CD14-positive monocyte (primary cell): Measurements from ENCODE around the gene TEAD1. TPM values are rescaled to one million over a fixed set of nuclear protein-coding genes. Genes with fewer than 3 reads are reported as not detected.

Experiments used
- DNase-seq, 3 donors: peaks; one replicate each; pipeline ENCODE4 v3.0.0-alpha.2; 2011 to 2022
- H2AFZ ChIP-seq: 2 replicates; pipeline ENCODE4 v1.6.0; 2012; ENCODE audit warnings: mild to moderate bottlenecking, low read depth, low read length, inconsistent platforms; ENCODE audit not compliant: insufficient read depth, poor library complexity, severe bottlenecking
- H3K27ac ChIP-seq, 2 donors: 1 replicate in 1 of 2; 2 replicates in 1 of 2; pipeline ENCODE4 v1.5.1; 2012 to 2013; ENCODE audit warnings: low read length in 2 of 2, control low read depth in 1 of 2, inconsistent platforms in 1 of 2, low read depth in 1 of 2, mild to moderate bottlenecking in 1 of 2
- H3K27me3 ChIP-seq, 2 donors: one replicate each; pipeline versions ENCODE4 v1.6.0 to v1.6.1; 2011 to 2013; ENCODE audit warnings: low read length in 2 of 2; ENCODE audit not compliant: control insufficient read depth in 2 of 2, insufficient read depth in 2 of 2
- H3K36me3 ChIP-seq, 2 donors: replicated peaks in 1 of 2; 1 replicate in 1 of 2; 2 replicates in 1 of 2; pipeline versions ENCODE4 v1.5.1 to v1.6.1; 2012 to 2013; ENCODE audit warnings: low read length in 2 of 2, control low read depth in 1 of 2, inconsistent platforms in 1 of 2, mild to moderate bottlenecking in 1 of 2; ENCODE audit not compliant: insufficient read depth in 2 of 2, control insufficient read depth in 1 of 2
- H3K4me1 ChIP-seq, 2 donors: 1 replicate in 1 of 2; 2 replicates in 1 of 2; pipeline versions ENCODE4 v1.5.1 to v1.6.1; 2012 to 2013; ENCODE audit warnings: low read length in 2 of 2, control low read depth in 1 of 2, inconsistent platforms in 1 of 2, mild to moderate bottlenecking in 1 of 2, moderate library complexity in 1 of 2; ENCODE audit not compliant: insufficient read depth in 2 of 2, control insufficient read depth in 1 of 2
- H3K4me2 ChIP-seq: replicated peaks from 2 replicates; pipeline ENCODE3; 2012; ENCODE audit warnings: low read length, moderate library complexity, mild to moderate bottlenecking; ENCODE audit not compliant: poor library complexity, severe bottlenecking; ENCODE audit errors: extremely low read depth
- H3K4me3 ChIP-seq, 3 experiments: fragments of 200-600 bp in 1 of 3; sonication (generic) in 1 of 3; replicated peaks in 1 of 3; 1 replicate in 2 of 3; 2 replicates in 1 of 3; pipeline ENCODE4 v1.5.1; 2011 to 2013; ENCODE audit warnings: low read length in 3 of 3, mild to moderate bottlenecking in 3 of 3, control low read depth in 2 of 3, low read depth in 2 of 3, inconsistent platforms in 1 of 3, moderate library complexity in 1 of 3
- H3K79me2 ChIP-seq: 2 replicates; pipeline ENCODE4 v1.6.0; 2012; ENCODE audit warnings: mild to moderate bottlenecking, control low read depth, inconsistent platforms, low read length, moderate library complexity; ENCODE audit not compliant: insufficient read depth
- H3K9ac ChIP-seq: 2 replicates; pipeline ENCODE4 v1.6.0; 2017; ENCODE audit warnings: low read length, mild to moderate bottlenecking; ENCODE audit not compliant: insufficient read depth, poor library complexity, severe bottlenecking
- H3K9me3 ChIP-seq, 2 donors: replicated peaks in 1 of 2; 1 replicate in 1 of 2; 2 replicates in 1 of 2; pipeline versions ENCODE4 v1.5.1 to v1.6.1; 2012 to 2013; ENCODE audit warnings: low read length in 2 of 2, control low read depth in 1 of 2; ENCODE audit not compliant: control insufficient read depth in 1 of 2, insufficient read depth in 1 of 2
- H4K20me1 ChIP-seq: 2 replicates; pipeline ENCODE4 v1.6.0; 2012; ENCODE audit warnings: mild to moderate bottlenecking, low read length, control low read depth, moderate library complexity; ENCODE audit not compliant: insufficient read depth
- H3K27ac Mint-ChIP-seq, 7 donors: one replicate each; pipeline ENCODE4 v1.8.0; 2020; ENCODE audit warnings: mild to moderate bottlenecking in 7 of 7, mixed read lengths in 7 of 7, moderate library complexity in 6 of 7, inconsistent platforms in 2 of 7
- H3K27me3 Mint-ChIP-seq, 3 donors: one replicate each; pipeline ENCODE4 v1.8.0; 2021 to 2022; ENCODE audit warnings: low read depth in 3 of 3, mild to moderate bottlenecking in 3 of 3, mixed read lengths in 3 of 3, moderate library complexity in 3 of 3, inconsistent platforms in 1 of 3
- H3K36me3 Mint-ChIP-seq, 2 donors: one replicate each; pipeline ENCODE4 v1.8.0; 2020; ENCODE audit warnings: mixed read lengths in 2 of 2, inconsistent platforms in 1 of 2, mild to moderate bottlenecking in 1 of 2
- H3K4me1 Mint-ChIP-seq: one replicate; pipeline ENCODE4 v1.8.0; 2020; ENCODE audit warnings: mild to moderate bottlenecking, mixed read lengths
- H3K4me3 Mint-ChIP-seq, 2 donors: one replicate each; pipeline ENCODE4 v1.8.0; 2020; ENCODE audit warnings: mild to moderate bottlenecking in 2 of 2, mixed read lengths in 2 of 2, moderate library complexity in 1 of 2
- H3K9me3 Mint-ChIP-seq, 7 donors: one replicate each; pipeline ENCODE4 v1.8.0; 2020 to 2022; ENCODE audit warnings: mixed read lengths in 7 of 7, mild to moderate bottlenecking in 6 of 7, moderate library complexity in 6 of 7, inconsistent platforms in 2 of 7
- WGBS: methylation state at CpG from one replicate; pipeline ENCODE4 v1.1.5; 2013; ENCODE audit warnings: missing lambda C conversion rate; ENCODE audit not compliant: insufficient coverage; 5-methylcytosine and 5-hydroxymethylcytosine counted together
- intact Hi-C, 2 donors: fragments of 100-400 bp; cut with micrococcal nuclease; formaldehyde crosslinking; loops; one replicate each; pipeline versions ENCODE4 v1.15.0 to v1.15.1; 2023
- polyA plus RNA-seq, 3 donors: library from polyadenylated mRNA; depleted of rRNA in 1 of 3; unstranded in 2 of 3; stranded (reverse) in 1 of 3; fragments of 300-500 nt in 2 of 3; fragments of >200 nt in 1 of 3; fragmentation: Illumina TruSeq in 2 of 3; gene quantifications; 1 replicate in 2 of 3; 2 replicates in 1 of 3; pipeline ENCODE4 v1.2.3, GENCODE V29; 2012 to 2021
- TF ChIP-seq, protein P1 (sequence below): fragments of 200-600 bp; IDR thresholded peaks from one replicate; pipeline ENCODE4 v1.8.0; 2022; ENCODE audit warnings: antibody characterized with exemption, mild to moderate bottlenecking

Gene TEAD1
- polyA plus RNA-seq, 3 donors, result not detected

DNA sequence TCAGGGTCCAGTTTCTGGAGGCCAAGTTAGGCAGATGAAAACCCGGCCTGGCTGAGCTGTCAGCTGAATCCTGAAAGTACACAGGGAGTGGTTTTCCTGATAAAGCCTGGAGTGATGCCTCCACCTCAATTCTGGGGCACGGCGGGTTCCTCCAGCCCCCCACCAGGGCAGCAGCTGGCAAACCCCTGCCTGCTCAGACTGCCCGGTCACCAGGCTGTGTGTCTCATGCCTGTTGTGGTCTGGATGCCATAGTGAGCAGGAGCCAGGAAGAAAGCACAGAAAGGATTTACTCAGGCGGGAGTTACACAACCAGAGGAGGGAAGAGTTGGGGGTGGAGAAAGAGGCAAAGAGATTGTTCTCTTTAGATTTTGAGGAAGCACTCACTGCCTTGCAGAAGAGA lies 215.0 kb downstream of the TEAD1 start:
- peaks cover 16% of the 10 kb centered on the region for H3K4me1 Mint-ChIP-seq
- DNase-seq, result peak; percentile 44 to 74 (median 50)
- peaks cover 18 to 19% of the 10 kb centered on the region in 2 donors for H3K4me1 ChIP-seq
- H3K36me3 Mint-ChIP-seq, result no peaks in the 10 kb centered on the region
- no peaks in the 10 kb centered on the region for H3K79me2 ChIP-seq
- peak overlapping the region; percentile 47 for H2AFZ ChIP-seq
- TF ChIP-seq, protein P1, sequence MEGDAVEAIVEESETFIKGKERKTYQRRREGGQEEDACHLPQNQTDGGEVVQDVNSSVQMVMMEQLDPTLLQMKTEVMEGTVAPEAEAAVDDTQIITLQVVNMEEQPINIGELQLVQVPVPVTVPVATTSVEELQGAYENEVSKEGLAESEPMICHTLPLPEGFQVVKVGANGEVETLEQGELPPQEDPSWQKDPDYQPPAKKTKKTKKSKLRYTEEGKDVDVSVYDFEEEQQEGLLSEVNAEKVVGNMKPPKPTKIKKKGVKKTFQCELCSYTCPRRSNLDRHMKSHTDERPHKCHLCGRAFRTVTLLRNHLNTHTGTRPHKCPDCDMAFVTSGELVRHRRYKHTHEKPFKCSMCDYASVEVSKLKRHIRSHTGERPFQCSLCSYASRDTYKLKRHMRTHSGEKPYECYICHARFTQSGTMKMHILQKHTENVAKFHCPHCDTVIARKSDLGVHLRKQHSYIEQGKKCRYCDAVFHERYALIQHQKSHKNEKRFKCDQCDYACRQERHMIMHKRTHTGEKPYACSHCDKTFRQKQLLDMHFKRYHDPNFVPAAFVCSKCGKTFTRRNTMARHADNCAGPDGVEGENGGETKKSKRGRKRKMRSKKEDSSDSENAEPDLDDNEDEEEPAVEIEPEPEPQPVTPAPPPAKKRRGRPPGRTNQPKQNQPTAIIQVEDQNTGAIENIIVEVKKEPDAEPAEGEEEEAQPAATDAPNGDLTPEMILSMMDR, result no peak
- peak overlapping the region in 1 of 3 experiments; percentile 31 for H3K4me3 ChIP-seq
- peak overlapping the region; percentile 44 to 88 (median 60) for H3K27ac Mint-ChIP-seq
- intact Hi-C loops, result no loop called here
- H3K9ac ChIP-seq, result peak overlapping the region; percentile 7
- WGBS, result 22% methylated on average over 4 of the region's 5 CpGs
- no peaks in the 10 kb centered on the region for H3K9me3 ChIP-seq
- peak overlapping the region in 1 of 2 donors; percentile 39 for H3K4me3 Mint-ChIP-seq
- peak overlapping the region; percentile 39 for H3K4me2 ChIP-seq
- H3K36me3 ChIP-seq, result no peaks in the 10 kb centered on the region
- H3K27ac ChIP-seq, result peak overlapping the region; percentile 44 to 52
- no peaks in the 10 kb centered on the region for H3K27me3 ChIP-seq
- no peaks in the 10 kb centered on the region for H4K20me1 ChIP-seq
- H3K9me3 Mint-ChIP-seq, result peaks cover 0 to 2% (median 0%) of the 10 kb centered on the region in 7 donors
- H3K27me3 Mint-ChIP-seq, result peaks cover 0 to 12% (median 11%) of the 10 kb centered on the region in 3 donors

DNA sequence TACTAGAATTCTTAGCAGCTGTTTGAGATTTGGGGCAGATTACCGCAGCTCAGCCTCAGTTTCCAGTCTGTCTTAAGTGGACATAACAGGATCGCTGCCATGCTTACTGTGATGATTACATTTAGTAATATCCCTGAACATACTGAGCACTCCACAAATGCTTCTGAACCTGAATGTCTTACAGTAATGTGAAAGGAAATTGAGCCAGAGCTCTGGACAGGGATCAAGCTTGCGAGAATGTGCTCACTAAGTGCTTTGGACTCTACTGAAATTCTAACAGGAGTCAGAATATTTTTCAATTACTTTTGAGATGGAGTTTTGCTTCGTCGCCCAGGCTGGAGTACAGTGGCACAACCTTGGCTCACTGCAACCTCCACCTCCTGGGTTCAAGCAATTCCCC lies 216.3 kb downstream of the TEAD1 start:
- H3K4me1 Mint-ChIP-seq, result peaks cover 16% of the 10 kb centered on the region
- no peak overlapping the region for H3K27ac Mint-ChIP-seq
- Histone ChIP-seq H3K9ac (no peak overlapping the region), H3K36me3 (no peaks in the 10 kb centered on the region), H3K27me3 (peaks cover 0 to 2% of the 10 kb centered on the region in 2 donors), H3K27ac (no peak overlapping the region), H3K9me3 (no peaks in the 10 kb centered on the region), H3K4me3 (no peak overlapping the region), H3K79me2 (no peaks in the 10 kb centered on the region), H4K20me1 (no peaks in the 10 kb centered on the region), H2AFZ (no peak overlapping the region), H3K4me1 (peaks cover 18 to 19% of the 10 kb centered on the region in 2 donors), H3K4me2 (no peak overlapping the region)
- TF ChIP-seq, protein P1, result no peak
- no peak overlapping the region for H3K4me3 Mint-ChIP-seq
- DNase-seq, result no peak
- peaks cover 1 to 11% (median 9%) of the 10 kb centered on the region in 3 donors for H3K27me3 Mint-ChIP-seq
- peaks cover 0 to 2% (median 0%) of the 10 kb centered on the region in 7 donors for H3K9me3 Mint-ChIP-seq
- 94% methylated on average over 3 of the region's 5 CpGs for WGBS
- no peaks in the 10 kb centered on the region for H3K36me3 Mint-ChIP-seq
- intact Hi-C loops, result loop anchor here (10.0 kb wide), 3 partner anchors 476 to 566 kb away; no protein-coding TSS in a partner anchor
